Left ventricle myocardium inferior (tissue), 1 donor: ENCODE measurements around the gene TSHZ2. TPM values are rescaled to one million over a fixed set of nuclear protein-coding genes. Genes with fewer than 3 reads are reported as not detected.

Experiments
- DNase-seq: peaks from one replicate; pipeline ENCODE4 v3.0.0-alpha.2; 2020
- H3K27ac ChIP-seq: fragments of 200-600 bp; replicated peaks from 2 replicates; pipeline ENCODE4 v1.8.0; 2021
- H3K27me3 ChIP-seq: fragments of 200-600 bp; 2 replicates; pipeline ENCODE4 v1.8.0; 2021; ENCODE audit warnings: low read depth
- H3K36me3 ChIP-seq: fragments of 200-600 bp; 2 replicates; pipeline ENCODE4 v1.8.0; 2021
- H3K4me1 ChIP-seq: fragments of 200-600 bp; 2 replicates; pipeline ENCODE4 v1.8.0; 2021
- H3K4me3 ChIP-seq: fragments of 200-600 bp; 2 replicates; pipeline ENCODE4 v1.8.0; 2021; ENCODE audit warnings: mild to moderate bottlenecking, moderate library complexity
- H3K9me3 ChIP-seq: fragments of 200-600 bp; replicated peaks from 2 replicates; pipeline ENCODE4 v1.8.0; 2021
- CTCF ChIP-seq: fragments of 200-600 bp; IDR thresholded peaks from 2 replicates; pipeline ENCODE4 v1.8.0; 2021; ENCODE audit warnings: antibody characterized with exemption, mild to moderate bottlenecking, borderline replicate concordance
- intact Hi-C: fragments of 100-400 bp; cut with micrococcal nuclease; formaldehyde crosslinking; loops from one replicate; pipeline ENCODE4 v1.11.0; 2022
- total RNA-seq: library from RNA; stranded (reverse); fragmentation: NEBNext Ultra II Directional; extraction: Animal tissue kit (Norgen Biotek cat#: 25700); gene quantifications from one replicate; pipeline ENCODE4 v1.2.1, GENCODE V29; 2021
- donor health status: DM: no; HTN: yes; CAD: no; lungs with severe emphysema.

TSHZ2 gene
- total RNA-seq, 1 donor from 2014 or later: 3.1 TPM

- no peak for DNase-seq
Observed at GRCh38 chr20:53395188-53395923, 423.2 kb downstream of the TSHZ2 start.

GRCh38 chr20:53399083-53399482 is 426.9 kb downstream of the TSHZ2 start:
- no peak overlapping the region for H3K27ac ChIP-seq
- no peak for DNase-seq
- H3K36me3 ChIP-seq: no peaks in the 10 kb centered on the region
- intact Hi-C loops: no loop called here
- no peak for TF ChIP-seq CTCF
- no peaks in the 10 kb centered on the region for H3K27me3 ChIP-seq
- peaks cover 26% of the 10 kb centered on the region for H3K9me3 ChIP-seq
- peaks cover 14% of the 10 kb centered on the region for H3K4me1 ChIP-seq
- no peak overlapping the region for H3K4me3 ChIP-seq

More at GRCh38 chr20:53395188-53395923, 423.2 kb downstream of the TSHZ2 start:
- H3K36me3 ChIP-seq: no peaks in the 10 kb centered on the region
- H3K27me3 ChIP-seq: no peaks in the 10 kb centered on the region
- no peak overlapping the region for H3K4me3 ChIP-seq
- intact Hi-C loops: no loop called here
- H3K4me1 ChIP-seq: peaks cover 16% of the 10 kb centered on the region
- TF ChIP-seq CTCF: no peak
- peak overlapping the region; percentile 86 for H3K27ac ChIP-seq
- H3K9me3 ChIP-seq: peaks cover under 1% of the 10 kb centered on the region

GRCh38 chr20:53399592-53400335 is 427.6 kb downstream of the TSHZ2 start:
- TF ChIP-seq CTCF: no peak
- intact Hi-C loops: no loop called here

GRCh38 chr20:53402233-53403005 is 430.3 kb downstream of the TSHZ2 start:
- Histone ChIP-seq H3K9me3 (peaks cover 26% of the 10 kb centered on the region), H3K4me3 (no peak overlapping the region), H3K27me3 (no peaks in the 10 kb centered on the region), H3K27ac (no peak overlapping the region), H3K36me3 (no peaks in the 10 kb centered on the region), H3K4me1 (peaks cover 3% of the 10 kb centered on the region)
- no peak for TF ChIP-seq CTCF
- intact Hi-C loops: no loop called here
- no peak for DNase-seq

More at GRCh38 chr20:53399592-53400335, 427.6 kb downstream of the TSHZ2 start:
- Histone ChIP-seq H3K4me3 (no peak overlapping the region), H3K27me3 (no peaks in the 10 kb centered on the region), H3K27ac (no peak overlapping the region), H3K4me1 (peaks cover 7% of the 10 kb centered on the region), H3K36me3 (no peaks in the 10 kb centered on the region), H3K9me3 (peaks cover 26% of the 10 kb centered on the region)
- DNase-seq: peak; percentile 25

GRCh38 chr20:53403029-53403428 is 430.9 kb downstream of the TSHZ2 start:
- Histone ChIP-seq H3K9me3 (peaks cover 26% of the 10 kb centered on the region), H3K27me3 (no peaks in the 10 kb centered on the region), H3K27ac (no peak overlapping the region), H3K36me3 (no peaks in the 10 kb centered on the region), H3K4me3 (no peak overlapping the region), H3K4me1 (peaks cover 5% of the 10 kb centered on the region)
- no peak for TF ChIP-seq CTCF
- intact Hi-C loops: no loop called here
- DNase-seq: no peak
